Hepatocyte (in vitro differentiated cells): ENCODE results near the gene TBC1D17. TPM values are rescaled to one million over a fixed set of nuclear protein-coding genes. Genes with fewer than 3 reads are reported as not detected.

Source experiments
- DNase-seq: peaks from one replicate; pipeline ENCODE4 v3.0.0-alpha.2; 2016; ENCODE audit warnings: low spot score
- H2AFZ ChIP-seq: fragments of 200-600 bp; sonication (generic); 2 replicates; pipeline ENCODE4 v1.6.0; 2016; ENCODE audit warnings: antibody characterized with exemption, mild to moderate bottlenecking
- H3K27ac ChIP-seq: fragments of 200-600 bp; sonication (generic); 2 replicates; pipeline ENCODE4 v1.5.1; 2016; ENCODE audit warnings: mild to moderate bottlenecking
- H3K27me3 ChIP-seq: fragments of 200-600 bp; sonication (generic); 2 replicates; pipeline ENCODE4 v1.6.1; 2016
- H3K36me3 ChIP-seq: fragments of 200-600 bp; sonication (generic); replicated peaks from 2 replicates; pipeline ENCODE4 v1.5.1; 2016; ENCODE audit warnings: low read depth; ENCODE audit not compliant: insufficient read depth
- H3K4me1 ChIP-seq: fragments of 200-600 bp; sonication (generic); 2 replicates; pipeline ENCODE4 v1.5.1; 2016; ENCODE audit warnings: mild to moderate bottlenecking, moderate library complexity; ENCODE audit not compliant: insufficient read depth
- H3K4me2 ChIP-seq: fragments of 200-600 bp; sonication (generic); 2 replicates; pipeline ENCODE4 v1.6.0; 2016
- H3K4me3 ChIP-seq: fragments of 200-600 bp; sonication (generic); 2 replicates; pipeline ENCODE4 v1.5.1; 2016; ENCODE audit warnings: mild to moderate bottlenecking
- H3K79me2 ChIP-seq: fragments of 200-600 bp; sonication (generic); 2 replicates; pipeline ENCODE4 v1.6.0; 2017; ENCODE audit warnings: mild to moderate bottlenecking
- H3K9me2 ChIP-seq: fragments of 200-600 bp; sonication (generic); replicated peaks from 2 replicates; pipeline ENCODE4 v1.6.0; 2017; ENCODE audit warnings: mild to moderate bottlenecking; ENCODE audit not compliant: insufficient read depth
- H3K9me3 ChIP-seq: fragments of 200-600 bp; sonication (generic); 2 replicates; pipeline ENCODE4 v1.5.1; 2016; ENCODE audit warnings: low read depth, mild to moderate bottlenecking
- H4K20me1 ChIP-seq: fragments of 200-600 bp; sonication (generic); 2 replicates; pipeline ENCODE4 v1.6.0; 2016; ENCODE audit warnings: mild to moderate bottlenecking; ENCODE audit not compliant: insufficient read depth, poor library complexity, severe bottlenecking
- CTCF ChIP-seq: fragments of 200-600 bp; sonication (generic); IDR thresholded peaks from 2 replicates; pipeline ENCODE4 v1.5.1; 2016; ENCODE audit warnings: antibody characterized with exemption, mild to moderate bottlenecking; ENCODE audit not compliant: poor library complexity
- EZH2 ChIP-seq: fragments of 200-600 bp; sonication (generic); IDR thresholded peaks from 2 replicates; pipeline ENCODE4 v1.6.1; 2016; ENCODE audit warnings: antibody characterized with exemption, mild to moderate bottlenecking, borderline replicate concordance
- EZH2phosphoT487 ChIP-seq: fragments of 200-600 bp; sonication (generic); IDR thresholded peaks from one replicate; pipeline ENCODE4 v1.6.1; 2018; ENCODE audit warnings: antibody characterized with exemption, mild to moderate bottlenecking, low read depth, moderate library complexity; ENCODE audit not compliant: unreplicated experiment, severe bottlenecking
- WGBS: methylation state at CpG from one replicate; pipeline ENCODE4 v1.1.6; 2016; ENCODE audit warnings: low lambda C conversion rate; ENCODE audit errors: missing lambda C conversion rate; 5-methylcytosine and 5-hydroxymethylcytosine counted together
- polyA plus RNA-seq: library from polyadenylated mRNA; unstranded; fragments of >200 nt; fragmentation: Nextera tagmentation; extraction: Ambion mirVana; gene quantifications from 2 replicates; pipeline ENCODE4 v1.2.1, GENCODE V29; 2016
- total RNA-seq: library from RNA; depleted of rRNA; stranded (reverse); fragments of >200 nt; gene quantifications from 2 replicates; pipeline ENCODE4 v1.2.3, GENCODE V29; 2014

TBC1D17 gene
- total RNA-seq, result 10.7 and 13.4 TPM in 2 replicates
- polyA plus RNA-seq, result 52.8 and 55.1 TPM in 2 replicates

- Histone ChIP-seq H3K27ac (peak within 1 kb of the TSS; percentile 96), H3K9me3 (no peaks in the 10 kb centered on the region), H2AFZ (peak within 1 kb of the TSS; percentile 57), H3K79me2 (peaks cover 41% of the 10 kb centered on the region), H3K4me2 (peak within 1 kb of the TSS; percentile 90), H3K9me2 (no peaks in the 10 kb centered on the region), H3K36me3 (no peaks in the 10 kb centered on the region), H3K4me1 (peaks cover 10% of the 10 kb centered on the region), H4K20me1 (no peaks in the 10 kb centered on the region), H3K27me3 (no peaks in the 10 kb centered on the region), H3K4me3 (peak within 1 kb of the TSS; percentile 75)
- TF ChIP-seq EZH2phosphoT487, result no peak
- TF ChIP-seq EZH2, result no peak
- TF ChIP-seq CTCF, result no peak
- DNase-seq, result peak; percentile 100
- WGBS, result under 1% methylated on average over 60 of the region's 61 CpGs
Observed at GRCh38 chr19:49877020-49877878, at the start of gene TBC1D17, which contains the start of gene AKT1S1. TBC1D17 (plus strand) TSS chr19:49877702; CDS start chr19:49877724, 22 bp downstream. AKT1S1 (minus strand) TSS chr19:49877355; CDS start chr19:49873295, 4,060 bp downstream.

DNA sequence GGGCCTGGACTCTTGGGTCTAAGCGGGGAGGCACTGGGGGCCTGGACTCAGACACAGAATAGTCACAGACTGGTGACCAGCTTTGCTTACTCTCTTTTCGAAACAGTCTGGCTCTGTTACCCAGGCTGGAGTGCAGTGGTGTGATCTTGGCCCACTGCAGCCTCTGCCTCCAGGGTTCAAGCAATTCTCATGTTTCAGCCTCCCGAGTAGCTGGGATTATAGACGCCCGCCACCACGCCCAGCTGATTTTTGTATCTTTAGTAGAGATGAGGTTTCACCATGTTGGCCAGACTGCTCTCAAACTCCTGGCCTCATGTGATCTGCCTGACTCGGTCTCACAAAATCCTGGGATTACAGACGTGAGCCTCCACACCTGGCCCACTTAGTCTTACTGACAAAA is 48.3 kb upstream of the TBC1D17 start:
- Histone ChIP-seq H4K20me1 (peaks cover 26% of the 10 kb centered on the region), H3K9me2 (no peaks in the 10 kb centered on the region), H3K9me3 (no peaks in the 10 kb centered on the region), H3K79me2 (peaks cover 34% of the 10 kb centered on the region), H2AFZ (no peak overlapping the region), H3K27me3 (no peaks in the 10 kb centered on the region), H3K4me1 (no peaks in the 10 kb centered on the region), H3K36me3 (no peaks in the 10 kb centered on the region), H3K4me2 (no peak overlapping the region), H3K4me3 (no peak overlapping the region), H3K27ac (no peak overlapping the region)
- no peak for DNase-seq
- TF ChIP-seq EZH2, result no peak
- TF ChIP-seq CTCF, result no peak
- TF ChIP-seq EZH2phosphoT487, result no peak
- 91% methylated on average over 8 of the region's 8 CpGs for WGBS

DNA sequence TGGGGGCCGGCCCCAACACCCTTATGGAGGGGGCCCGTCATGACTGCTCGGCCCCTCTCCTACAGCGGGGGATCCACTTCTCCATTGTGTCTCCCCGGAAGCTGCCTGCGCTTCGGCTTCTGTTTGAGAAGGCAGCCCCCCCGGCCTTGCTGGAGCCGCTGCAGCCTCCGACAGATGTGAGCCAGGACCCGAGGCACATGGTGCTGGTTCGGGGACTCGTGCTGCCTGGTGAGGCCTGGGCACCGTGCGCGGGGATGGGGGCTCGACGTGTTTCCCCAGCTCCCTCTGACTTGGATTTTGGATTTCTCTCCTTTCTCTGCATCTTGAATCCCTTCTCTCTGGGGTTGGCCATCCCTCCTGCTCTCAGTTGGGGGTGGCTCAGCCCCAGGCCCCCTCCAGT is 47.8 kb upstream of the TBC1D17 start:
- no peak overlapping the region for H3K27ac ChIP-seq
- TF ChIP-seq EZH2phosphoT487 (no peak), CTCF (no peak), EZH2 (no peak)
- no peaks in the 10 kb centered on the region for H3K9me3 ChIP-seq
- DNase-seq, result no peak
- H3K4me3 ChIP-seq, result no peak overlapping the region
- H3K27me3 ChIP-seq, result no peaks in the 10 kb centered on the region
- peaks cover 28% of the 10 kb centered on the region for H3K79me2 ChIP-seq
- WGBS, result 96% methylated on average over 17 of the region's 18 CpGs
- no peaks in the 10 kb centered on the region for H3K36me3 ChIP-seq
- H3K9me2 ChIP-seq, result no peaks in the 10 kb centered on the region
- peaks cover 26% of the 10 kb centered on the region for H4K20me1 ChIP-seq
- H2AFZ ChIP-seq, result no peak overlapping the region
- no peaks in the 10 kb centered on the region for H3K4me1 ChIP-seq
- no peak overlapping the region for H3K4me2 ChIP-seq
